ENCODE data around the gene FCRL3. TPM values are rescaled to one million over a fixed set of nuclear protein-coding genes. Genes with fewer than 3 reads are reported as not detected.
A peak's percentile ranks its signal among the peaks of the same experiment; 100 is the strongest.

FCRL3 gene
- polyA plus RNA-seq, 1 donor, result 0.22 TPM

- Histone ChIP-seq H3K27me3 (ENCODE audit: control insufficient read depth, insufficient read depth, low read length) (no peaks in the 10 kb centered on the region), H3K4me1 (ENCODE audit: control insufficient read depth, insufficient read depth, low read length) (no peaks in the 10 kb centered on the region), H3K36me3 (ENCODE audit: control insufficient read depth, insufficient read depth, low read length) (no peaks in the 10 kb centered on the region), H3K4me3 (ENCODE audit: low read length) (no peak overlapping the region), H3K9me3 (ENCODE audit: control insufficient read depth, low read depth, low read length) (no peaks in the 10 kb centered on the region), H3K27ac (ENCODE audit: low read length) (no peak overlapping the region)
- no peak for DNase-seq
- 90% methylated on average over 4 of the region's 5 CpGs for WGBS (ENCODE audit: insufficient coverage, low lambda C conversion rate)
Observed at GRCh38 chr1:157682710-157683437, 17.7 kb downstream of the FCRL3 start.

GRCh38 chr1:157678721-157679120 is 21.8 kb downstream of the FCRL3 start:
- H3K27ac ChIP-seq (ENCODE audit: low read length), result no peak overlapping the region
- no peak for DNase-seq
- H3K27me3 ChIP-seq (ENCODE audit: control insufficient read depth, insufficient read depth, low read length), result no peaks in the 10 kb centered on the region
- 70% methylated on average over 2 of the region's 4 CpGs for WGBS (ENCODE audit: insufficient coverage, low lambda C conversion rate)
- H3K4me1 ChIP-seq (ENCODE audit: control insufficient read depth, insufficient read depth, low read length), result no peaks in the 10 kb centered on the region
- H3K9me3 ChIP-seq (ENCODE audit: control insufficient read depth, low read depth, low read length), result no peaks in the 10 kb centered on the region
- H3K36me3 ChIP-seq (ENCODE audit: control insufficient read depth, insufficient read depth, low read length), result no peaks in the 10 kb centered on the region
- no peak overlapping the region for H3K4me3 ChIP-seq (ENCODE audit: low read length)

GRCh38 chr1:157673008-157673407 is 27.6 kb downstream of the FCRL3 start:
- Histone ChIP-seq H3K4me3 (ENCODE audit: low read length) (no peak overlapping the region), H3K9me3 (ENCODE audit: control insufficient read depth, low read depth, low read length) (no peaks in the 10 kb centered on the region), H3K4me1 (ENCODE audit: control insufficient read depth, insufficient read depth, low read length) (no peaks in the 10 kb centered on the region), H3K27me3 (ENCODE audit: control insufficient read depth, insufficient read depth, low read length) (no peaks in the 10 kb centered on the region), H3K36me3 (ENCODE audit: control insufficient read depth, insufficient read depth, low read length) (no peaks in the 10 kb centered on the region), H3K27ac (ENCODE audit: low read length) (no peak overlapping the region)
- 67% methylated on average over 1 of the region's 1 CpG for WGBS (ENCODE audit: insufficient coverage, low lambda C conversion rate)
- DNase-seq, result no peak

GRCh38 chr1:157671895-157672294 is 28.7 kb downstream of the FCRL3 start:
- Histone ChIP-seq H3K27me3 (ENCODE audit: control insufficient read depth, insufficient read depth, low read length) (no peaks in the 10 kb centered on the region), H3K4me3 (ENCODE audit: low read length) (no peak overlapping the region), H3K27ac (ENCODE audit: low read length) (no peak overlapping the region), H3K9me3 (ENCODE audit: control insufficient read depth, low read depth, low read length) (no peaks in the 10 kb centered on the region), H3K36me3 (ENCODE audit: control insufficient read depth, insufficient read depth, low read length) (no peaks in the 10 kb centered on the region), H3K4me1 (ENCODE audit: control insufficient read depth, insufficient read depth, low read length) (no peaks in the 10 kb centered on the region)
- DNase-seq, result no peak

- no peaks in the 10 kb centered on the region for H3K9me3 ChIP-seq (ENCODE audit: control insufficient read depth, low read depth, low read length)
- no peaks in the 10 kb centered on the region for H3K36me3 ChIP-seq (ENCODE audit: control insufficient read depth, insufficient read depth, low read length)
- whole genome bisulfite sequencing (ENCODE audit: insufficient coverage, low lambda C conversion rate), result 94% methylated on average over 2 of the region's 3 CpGs
- peak in 1 of 2 donors; percentile 2 for DNase-seq
- H3K4me3 ChIP-seq (ENCODE audit: low read length), result no peak overlapping the region
- no peak overlapping the region for H3K27ac ChIP-seq (ENCODE audit: low read length)
- no peaks in the 10 kb centered on the region for H3K4me1 ChIP-seq (ENCODE audit: control insufficient read depth, insufficient read depth, low read length)
- no peaks in the 10 kb centered on the region for H3K27me3 ChIP-seq (ENCODE audit: control insufficient read depth, insufficient read depth, low read length)
Observed at GRCh38 chr1:157659576-157660247, 40.9 kb downstream of the FCRL3 start.

GRCh38 chr1:157658571-157658970 is 42.0 kb downstream of the FCRL3 start:
- no peaks in the 10 kb centered on the region for H3K27me3 ChIP-seq (ENCODE audit: control insufficient read depth, insufficient read depth, low read length)
- DNase-seq, result no peak
- H3K9me3 ChIP-seq (ENCODE audit: control insufficient read depth, low read depth, low read length), result no peaks in the 10 kb centered on the region
- H3K4me3 ChIP-seq (ENCODE audit: low read length), result no peak overlapping the region
- no peaks in the 10 kb centered on the region for H3K36me3 ChIP-seq (ENCODE audit: control insufficient read depth, insufficient read depth, low read length)
- H3K27ac ChIP-seq (ENCODE audit: low read length), result no peak overlapping the region
- WGBS (ENCODE audit: insufficient coverage, low lambda C conversion rate), result no CpG with 5 or more reads among the region's 3 CpGs
- H3K4me1 ChIP-seq (ENCODE audit: control insufficient read depth, insufficient read depth, low read length), result no peaks in the 10 kb centered on the region

GRCh38 chr1:157653494-157653873 is 47.1 kb downstream of the FCRL3 start:
- no peak for DNase-seq
- H3K27me3 ChIP-seq (ENCODE audit: control insufficient read depth, insufficient read depth, low read length), result peaks cover 3% of the 10 kb centered on the region
- H3K9me3 ChIP-seq (ENCODE audit: control insufficient read depth, low read depth, low read length), result no peaks in the 10 kb centered on the region
- no peaks in the 10 kb centered on the region for H3K36me3 ChIP-seq (ENCODE audit: control insufficient read depth, insufficient read depth, low read length)
- no peaks in the 10 kb centered on the region for H3K4me1 ChIP-seq (ENCODE audit: control insufficient read depth, insufficient read depth, low read length)
- no peak overlapping the region for H3K4me3 ChIP-seq (ENCODE audit: low read length)
- WGBS (ENCODE audit: insufficient coverage, low lambda C conversion rate), result no CpG with 5 or more reads among the region's 3 CpGs
- H3K27ac ChIP-seq (ENCODE audit: low read length), result no peak overlapping the region

GRCh38 chr1:157652859-157653493 is 47.6 kb downstream of the FCRL3 start:
- WGBS (ENCODE audit: insufficient coverage, low lambda C conversion rate), result 60% methylated on average over 1 of the region's 5 CpGs
- H3K9me3 ChIP-seq (ENCODE audit: control insufficient read depth, low read depth, low read length), result no peaks in the 10 kb centered on the region
- no peaks in the 10 kb centered on the region for H3K4me1 ChIP-seq (ENCODE audit: control insufficient read depth, insufficient read depth, low read length)
- H3K4me3 ChIP-seq (ENCODE audit: low read length), result no peak overlapping the region
- no peak overlapping the region for H3K27ac ChIP-seq (ENCODE audit: low read length)
- no peaks in the 10 kb centered on the region for H3K36me3 ChIP-seq (ENCODE audit: control insufficient read depth, insufficient read depth, low read length)
- peaks cover 3% of the 10 kb centered on the region for H3K27me3 ChIP-seq (ENCODE audit: control insufficient read depth, insufficient read depth, low read length)
- DNase-seq, result no peak

- Histone ChIP-seq H3K27ac (ENCODE audit: low read length) (no peak overlapping the region), H3K27me3 (ENCODE audit: control insufficient read depth, insufficient read depth, low read length) (peaks cover 3% of the 10 kb centered on the region), H3K4me3 (ENCODE audit: low read length) (no peak overlapping the region), H3K9me3 (ENCODE audit: control insufficient read depth, low read depth, low read length) (no peaks in the 10 kb centered on the region), H3K4me1 (ENCODE audit: control insufficient read depth, insufficient read depth, low read length) (no peaks in the 10 kb centered on the region), H3K36me3 (ENCODE audit: control insufficient read depth, insufficient read depth, low read length) (no peaks in the 10 kb centered on the region)
- no CpG with 5 or more reads among the region's 3 CpGs for WGBS (ENCODE audit: insufficient coverage, low lambda C conversion rate)
- no peak for DNase-seq
Observed at GRCh38 chr1:157648317-157648716, 52.3 kb downstream of the FCRL3 start.

- peak in 1 of 2 donors; percentile 5 for DNase-seq
- peaks cover 3% of the 10 kb centered on the region for H3K27me3 ChIP-seq (ENCODE audit: control insufficient read depth, insufficient read depth, low read length)
- H3K36me3 ChIP-seq (ENCODE audit: control insufficient read depth, insufficient read depth, low read length), result no peaks in the 10 kb centered on the region
- H3K9me3 ChIP-seq (ENCODE audit: control insufficient read depth, low read depth, low read length), result no peaks in the 10 kb centered on the region
- H3K27ac ChIP-seq (ENCODE audit: low read length), result no peak overlapping the region
- H3K4me3 ChIP-seq (ENCODE audit: low read length), result no peak overlapping the region
- no peaks in the 10 kb centered on the region for H3K4me1 ChIP-seq (ENCODE audit: control insufficient read depth, insufficient read depth, low read length)
Observed at GRCh38 chr1:157646144-157646543, 54.4 kb downstream of the FCRL3 start.

Data from large intestine (tissue), 3 donors.